GM18861 (cell line): ENCODE results near the gene AGPAT1.

ENCODE experiments used
- ATAC-seq: cut with Tn5 transposase; IDR thresholded peaks from one replicate; pipeline ENCODE4 v1.9.1; 2021; ENCODE audit not compliant: unreplicated experiment

Gene AGPAT1

DNA sequence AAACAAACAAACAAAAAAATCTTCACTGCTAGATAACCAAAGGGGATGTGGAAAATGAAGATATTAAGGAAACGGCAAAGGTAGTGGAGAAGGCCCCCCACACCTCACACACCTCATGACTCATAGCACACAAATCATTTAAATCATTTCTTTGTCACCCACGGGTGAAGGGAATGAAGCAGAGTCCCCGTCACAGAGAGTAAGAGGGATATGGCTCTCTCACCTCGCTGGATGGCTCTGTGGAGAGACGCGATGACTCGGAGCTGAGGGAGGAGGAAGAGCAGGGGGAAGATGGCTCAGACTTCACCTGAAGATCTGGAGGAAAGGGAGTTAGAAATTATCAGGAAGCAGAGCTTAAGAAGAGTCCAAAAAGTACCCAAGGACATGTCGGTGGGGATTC is 49.0 kb downstream of the AGPAT1 start:
- no peak for ATAC-seq

GRCh38 chr6:32123681-32124080 is 52.2 kb downstream of the AGPAT1 start:
- no peak for ATAC-seq

DNA sequence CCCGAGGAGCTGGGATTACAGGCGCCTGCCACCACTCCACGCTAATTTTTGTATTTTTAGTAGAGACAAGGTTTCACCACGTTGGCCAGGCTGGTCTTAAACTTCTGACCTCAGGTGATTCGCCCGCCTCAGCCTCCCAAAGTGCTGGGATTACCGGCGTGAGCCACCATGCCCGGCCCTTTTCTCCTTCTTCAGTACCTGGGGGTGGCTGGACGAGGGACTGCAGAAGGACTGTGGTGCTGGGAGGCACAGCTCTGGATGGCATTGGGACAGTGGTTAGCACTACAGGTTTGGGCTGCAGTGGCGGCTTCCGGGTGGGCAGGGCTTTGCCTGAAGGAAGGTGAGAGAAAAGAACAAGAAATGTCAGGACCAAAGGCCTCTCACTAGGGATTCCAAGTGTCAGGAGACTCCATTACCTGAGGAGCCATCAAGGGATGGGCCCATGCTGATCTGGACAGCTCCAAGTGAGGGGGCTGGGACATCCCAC is 55.3 kb downstream of the AGPAT1 start:
- no peak for ATAC-seq

- no peak for ATAC-seq
These were observed 56.9 kb downstream of the AGPAT1 start for GRCh38 chr6:32118782-32119628.
